Upper lobe of right lung (tissue), 1 donor: ENCODE measurements around the gene ZSCAN16. TPM values are rescaled to one million over a fixed set of nuclear protein-coding genes. Genes with fewer than 3 reads are reported as not detected.

Source experiments
- ATAC-seq: fragments of 200-7000 bp; cut with Tn5 transposase; one replicate; pipeline ENCODE4 v1.9.1; 2020; ENCODE audit warnings: mild to moderate bottlenecking, moderate library complexity
- DNase-seq: peaks from one replicate; pipeline ENCODE4 v3.0.0-alpha.2; 2020
- H3K27ac ChIP-seq: fragments of 200-600 bp; one replicate; pipeline ENCODE4 v1.8.0; 2022
- H3K27me3 ChIP-seq: fragments of 200-600 bp; one replicate; pipeline ENCODE4 v1.8.0; 2022; ENCODE audit warnings: mild to moderate bottlenecking
- H3K36me3 ChIP-seq: fragments of 200-600 bp; one replicate; pipeline ENCODE4 v1.8.0; 2022
- H3K4me1 ChIP-seq: fragments of 200-600 bp; one replicate; pipeline ENCODE4 v1.8.0; 2022
- H3K4me3 ChIP-seq: fragments of 200-600 bp; one replicate; pipeline ENCODE4 v1.8.0; 2022; ENCODE audit warnings: mild to moderate bottlenecking
- H3K9me3 ChIP-seq: fragments of 200-600 bp; one replicate; pipeline ENCODE4 v1.8.0; 2022
- CTCF ChIP-seq: fragments of 200-600 bp; IDR thresholded peaks from one replicate; pipeline ENCODE4 v1.8.0; 2022; ENCODE audit warnings: antibody characterized with exemption
- intact Hi-C: fragments of 100-400 bp; cut with DNase I; formaldehyde crosslinking; loops from one replicate; pipeline ENCODE4 v1.11.0; 2022
- total RNA-seq: library from RNA; stranded (reverse); fragmentation: NEBNext Ultra II Directional; extraction: Animal tissue kit (Norgen Biotek cat#: 25700); gene quantifications from one replicate; pipeline ENCODE4 v1.2.1, GENCODE V29; 2021
- donor health status: DM: no; HTN: yes; CAD: no; lungs with severe emphysema.

ZSCAN16 gene
- total RNA-seq, 1 donor from 2014 or later, result 5.8 TPM

- Histone ChIP-seq H3K9me3 (no peaks in the 10 kb centered on the region), H3K36me3 (peaks cover 13% of the 10 kb centered on the region), H3K27me3 (no peaks in the 10 kb centered on the region), H3K27ac (no peak overlapping the region), H3K4me1 (peaks cover 5% of the 10 kb centered on the region), H3K4me3 (peak overlapping the region; percentile 57)
- DNase-seq, result peak; percentile 90
- peak; percentile 98 for ATAC-seq
- no peak for TF ChIP-seq CTCF
- intact Hi-C loops, result no loop called here
These were observed 37.1 kb downstream of the ZSCAN16 start for GRCh38 chr6:28161410-28162079.

GRCh38 chr6:28165563-28165962 is 41.2 kb downstream of the ZSCAN16 start:
- TF ChIP-seq CTCF, result no peak

GRCh38 chr6:28167068-28167467 is 42.7 kb downstream of the ZSCAN16 start:
- no peaks in the 10 kb centered on the region for H3K36me3 ChIP-seq
- no peaks in the 10 kb centered on the region for H3K27me3 ChIP-seq
- DNase-seq, result no peak
- H3K4me3 ChIP-seq, result no peak overlapping the region
- no peaks in the 10 kb centered on the region for H3K9me3 ChIP-seq
- H3K4me1 ChIP-seq, result peaks cover 2% of the 10 kb centered on the region
- H3K27ac ChIP-seq, result no peak overlapping the region
- intact Hi-C loops, result no loop called here
- TF ChIP-seq CTCF, result no peak
- no peak for ATAC-seq

More at GRCh38 chr6:28165563-28165962, 41.2 kb downstream of the ZSCAN16 start:
- H3K4me3 ChIP-seq, result no peak overlapping the region
- no peaks in the 10 kb centered on the region for H3K9me3 ChIP-seq
- H3K4me1 ChIP-seq, result peaks cover 5% of the 10 kb centered on the region
- H3K27ac ChIP-seq, result no peak overlapping the region
- H3K27me3 ChIP-seq, result no peaks in the 10 kb centered on the region
- no peaks in the 10 kb centered on the region for H3K36me3 ChIP-seq
- DNase-seq (no peak), ATAC-seq (no peak)
- intact Hi-C loops, result no loop called here

GRCh38 chr6:28167926-28168325 is 43.5 kb downstream of the ZSCAN16 start:
- no peak for ATAC-seq
- intact Hi-C loops, result no loop called here
- Histone ChIP-seq H3K9me3 (no peaks in the 10 kb centered on the region), H3K27me3 (no peaks in the 10 kb centered on the region), H3K4me1 (no peaks in the 10 kb centered on the region), H3K27ac (no peak overlapping the region), H3K4me3 (no peak overlapping the region), H3K36me3 (no peaks in the 10 kb centered on the region)
- no peak for TF ChIP-seq CTCF
- DNase-seq, result no peak

- Histone ChIP-seq H3K27me3 (no peaks in the 10 kb centered on the region), H3K27ac (no peak overlapping the region), H3K9me3 (no peaks in the 10 kb centered on the region), H3K4me1 (no peaks in the 10 kb centered on the region), H3K4me3 (no peak overlapping the region), H3K36me3 (no peaks in the 10 kb centered on the region)
- TF ChIP-seq CTCF, result no peak
- DNase-seq (no peak), ATAC-seq (no peak)
- intact Hi-C loops, result no loop called here
These were observed 46.9 kb downstream of the ZSCAN16 start for GRCh38 chr6:28171271-28171670.

- ATAC-seq (no peak), DNase-seq (no peak)
- H3K27ac ChIP-seq, result no peak overlapping the region
- H3K9me3 ChIP-seq, result no peaks in the 10 kb centered on the region
- no peak overlapping the region for H3K4me3 ChIP-seq
- intact Hi-C loops, result no loop called here
- H3K36me3 ChIP-seq, result no peaks in the 10 kb centered on the region
- TF ChIP-seq CTCF, result no peak
- H3K4me1 ChIP-seq, result no peaks in the 10 kb centered on the region
- H3K27me3 ChIP-seq, result no peaks in the 10 kb centered on the region
These were observed 47.6 kb downstream of the ZSCAN16 start for GRCh38 chr6:28172006-28172405.
